ENCODE data around the gene SYCE3.

DNA sequence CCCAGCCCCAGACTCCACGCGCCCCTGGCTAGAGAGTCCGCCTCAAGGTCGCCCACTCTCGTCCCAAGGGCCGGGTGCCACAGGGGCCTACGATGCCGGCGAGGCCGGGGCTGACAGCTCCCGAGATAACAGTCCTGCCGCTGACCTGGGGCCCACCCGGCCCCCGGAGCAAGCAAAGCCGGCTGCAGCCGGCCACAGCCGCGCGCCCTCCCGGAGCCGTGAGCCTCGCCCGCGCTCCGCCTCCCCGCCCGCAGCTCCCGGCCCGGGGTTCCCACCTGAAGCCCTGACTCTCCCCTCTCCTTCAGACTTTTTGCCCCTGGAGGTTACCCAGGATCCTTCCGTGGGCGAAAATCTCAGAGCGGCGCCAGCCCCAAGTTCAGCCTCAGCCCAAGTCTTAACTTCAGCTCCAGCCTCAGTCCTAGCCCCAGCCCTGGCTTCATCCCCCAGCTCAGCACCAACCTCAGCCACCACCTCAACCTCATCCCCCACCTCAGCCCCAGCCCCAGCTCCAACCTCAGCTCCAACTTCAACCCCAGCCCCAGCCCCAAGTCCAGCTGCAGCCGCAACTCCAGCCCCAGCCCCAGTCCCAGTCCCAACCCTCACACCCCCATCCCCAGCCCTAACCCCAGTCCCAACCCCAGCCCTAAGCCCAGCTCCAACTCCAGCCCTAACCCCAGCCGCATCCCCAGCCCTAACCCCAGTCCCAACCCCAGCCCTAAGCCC is 15.3 kb downstream of the SYCE3 start:
- TF ChIP-seq TAF1 (IDR thresholded peaks at IDR 0.05; ENCODE audit: borderline replicate concordance, low read depth, low read length) (no peak), POLR2A (IDR thresholded peaks at IDR 0.05; ENCODE audit: low read depth, low read length) (no peak)
